NCI-H524 (cell line): ENCODE data around the gene RHBDF2.

Experiments used
- DNase-seq, 2 experiments: peaks; one replicate each; lab custom pipeline; 2025; lab: John Stamatoyannopoulos, UW

RHBDF2 gene

GRCh38 chr17:76461765-76462555 is 39.3 kb downstream of the RHBDF2 start:
- no peak for DNase-seq

- no peak for DNase-seq
These were observed 41.5 kb downstream of the RHBDF2 start for GRCh38 chr17:76459674-76460073.

- peak; percentile 73 to 91 for DNase-seq
These were observed 42.4 kb downstream of the RHBDF2 start for GRCh38 chr17:76458580-76459490.

- DNase-seq, result no peak
These were observed 47.8 kb downstream of the RHBDF2 start for GRCh38 chr17:76453431-76453743.

GRCh38 chr17:76452660-76453430 is 48.4 kb downstream of the RHBDF2 start, which contains the start of gene UBE2O:
TSS of gene UBE2O (minus strand) at chr17:76453152. CDS start at chr17:76453141, 11 bp downstream.
- peak; percentile 95 to 97 for DNase-seq

- peak; percentile 55 to 62 for DNase-seq
These were observed 49.0 kb downstream of the RHBDF2 start for GRCh38 chr17:76452127-76452659.

- peak in 1 of 2 experiments; percentile 34 for DNase-seq
These were observed 49.7 kb downstream of the RHBDF2 start for GRCh38 chr17:76451506-76451905.

GRCh38 chr17:76449126-76449525 is 52.1 kb downstream of the RHBDF2 start:
- DNase-seq, result no peak

GRCh38 chr17:76447931-76448652 is 53.1 kb downstream of the RHBDF2 start:
- DNase-seq, result peak; percentile 93 to 97

GRCh38 chr17:76446449-76447231 is 54.6 kb downstream of the RHBDF2 start:
- no peak for DNase-seq

- DNase-seq, result no peak
These were observed 55.4 kb downstream of the RHBDF2 start for GRCh38 chr17:76445697-76446448.

- no peak for DNase-seq
These were observed 56.5 kb downstream of the RHBDF2 start for GRCh38 chr17:76444518-76445311.

GRCh38 chr17:76442341-76443338 is 58.6 kb downstream of the RHBDF2 start:
- no peak for DNase-seq

GRCh38 chr17:76441686-76442340 is 59.4 kb downstream of the RHBDF2 start:
- no peak for DNase-seq

- no peak for DNase-seq
These were observed 60.4 kb downstream of the RHBDF2 start for GRCh38 chr17:76440751-76441362.

GRCh38 chr17:76439314-76439928 is 61.8 kb downstream of the RHBDF2 start:
- DNase-seq, result no peak
